ENCODE data around the gene CDH6.
"Not testable (repeated sequence)": the region's sequence is repeated elsewhere in the genome, so short reads cannot be mapped to it uniquely, and the experiment has no call there.

Gene CDH6

GRCh38 chr5:31361234-31361633, 167.7 kb downstream of the CDH6 start:
- no peak overlapping the region for H3K27ac ChIP-seq (ENCODE audit: low read depth, low read length)
- no peak overlapping the region for H3K4me3 ChIP-seq (ENCODE audit: low read length)
- no peaks in the 10 kb centered on the region for H3K79me1 ChIP-seq (ENCODE audit: low read length)
- no peak overlapping the region for H2BK120ac ChIP-seq (ENCODE audit: low read depth, low read length)
- no peak overlapping the region for H2AK5ac ChIP-seq (ENCODE audit: low read length)
- DNase-seq, result no peak
- H3K79me2 ChIP-seq (ENCODE audit: control insufficient read depth, insufficient read depth, low read length), result no peaks in the 10 kb centered on the region
- H2BK5ac ChIP-seq (ENCODE audit: low read length), result no peak overlapping the region
- H3K4ac ChIP-seq (ENCODE audit: low read depth, low read length), result no peak overlapping the region
- no peak overlapping the region for H3K56ac ChIP-seq (ENCODE audit: low read length)
- H3K36me3 ChIP-seq (ENCODE audit: control insufficient read depth, insufficient read depth, low read length), result no peaks in the 10 kb centered on the region
- H3K23ac ChIP-seq (ENCODE audit: low read length), result no peak overlapping the region
- no peak overlapping the region for H3K9ac ChIP-seq (ENCODE audit: low read length)
- no peak overlapping the region for H4K5ac ChIP-seq (ENCODE audit: low read length)
- no peak overlapping the region for H3K4me2 ChIP-seq (ENCODE audit: low read length)
- no peaks in the 10 kb centered on the region for H3K27me3 ChIP-seq (ENCODE audit: insufficient read depth, low read length, poor library complexity)
- no peak overlapping the region for H3K18ac ChIP-seq (ENCODE audit: low read length)
- H4K8ac ChIP-seq (ENCODE audit: low read depth, low read length), result no peak overlapping the region
- no peaks in the 10 kb centered on the region for H3K4me1 ChIP-seq (ENCODE audit: control insufficient read depth, low read depth, low read length)
- no peak overlapping the region for H2BK15ac ChIP-seq (replicated peaks; ENCODE audit: low read depth)
- WGBS (ENCODE audit: extremely low coverage, insufficient coverage, low lambda C conversion rate), result no CpG with 5 or more reads among the region's 1 CpG

DNA sequence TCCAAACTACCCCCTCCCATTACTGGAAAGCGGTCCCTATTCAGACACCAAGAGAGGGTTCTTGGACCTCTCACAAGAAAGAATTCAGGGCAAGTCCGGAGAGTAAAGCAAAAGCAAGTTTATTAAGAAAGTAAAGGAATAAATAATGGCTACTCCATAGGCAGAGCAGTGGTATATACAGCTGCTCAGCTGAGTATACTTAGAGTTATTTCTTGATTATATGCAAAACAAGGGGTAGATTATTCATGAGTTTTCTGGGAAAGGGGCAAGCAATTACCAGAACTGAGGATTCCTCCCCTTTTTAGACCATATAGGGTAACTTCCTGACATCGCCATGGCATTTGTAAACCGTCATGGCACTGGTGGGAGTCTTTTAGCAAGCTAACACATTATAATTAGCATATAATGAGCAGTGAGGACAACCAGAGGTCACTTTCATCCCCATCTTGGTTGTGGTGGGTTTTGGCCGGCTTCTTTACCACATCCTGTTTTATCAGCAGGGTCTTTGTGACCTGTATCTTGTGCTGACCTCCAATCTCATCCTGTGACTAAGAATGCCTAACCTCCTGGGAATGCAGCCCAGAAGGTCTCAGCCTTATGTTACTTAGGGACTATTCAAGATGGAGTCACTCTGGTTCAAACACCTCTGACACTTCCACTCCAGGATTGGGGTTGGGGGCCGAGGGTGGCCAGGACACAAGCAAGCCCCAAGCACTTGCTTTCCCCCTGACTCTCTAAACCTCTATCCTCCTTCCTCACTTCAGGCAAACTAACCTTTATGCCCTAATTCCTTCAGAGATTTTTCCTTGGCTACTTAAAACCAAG, 168.4 kb downstream of the CDH6 start:
- not testable (repeated sequence) for H3K27ac ChIP-seq (ENCODE audit: low read depth, low read length); H2AK5ac ChIP-seq (ENCODE audit: low read length); H4K8ac ChIP-seq (ENCODE audit: low read depth, low read length); H3K23ac ChIP-seq (ENCODE audit: low read length); H2BK5ac ChIP-seq (ENCODE audit: low read length); H3K4me3 ChIP-seq (ENCODE audit: low read length); H2BK120ac ChIP-seq (ENCODE audit: low read depth, low read length); H3K79me2 ChIP-seq (ENCODE audit: control insufficient read depth, insufficient read depth, low read length); H3K4me1 ChIP-seq (ENCODE audit: control insufficient read depth, low read depth, low read length); H2BK15ac ChIP-seq (replicated peaks; ENCODE audit: low read depth); H3K4ac ChIP-seq (ENCODE audit: low read depth, low read length); H3K27me3 ChIP-seq (ENCODE audit: insufficient read depth, low read length, poor library complexity); H3K9ac ChIP-seq (ENCODE audit: low read length); H3K36me3 ChIP-seq (ENCODE audit: control insufficient read depth, insufficient read depth, low read length); H3K4me2 ChIP-seq (ENCODE audit: low read length); H3K56ac ChIP-seq (ENCODE audit: low read length); H3K79me1 ChIP-seq (ENCODE audit: low read length); H3K18ac ChIP-seq (ENCODE audit: low read length); H4K5ac ChIP-seq (ENCODE audit: low read length)
- peak; percentile 55 for DNase-seq
- WGBS (ENCODE audit: extremely low coverage, insufficient coverage, low lambda C conversion rate), result no CpG with 5 or more reads among the region's 6 CpGs

- Histone ChIP-seq H4K5ac (ENCODE audit: low read length) (no peak overlapping the region), H3K56ac (ENCODE audit: low read length) (no peak overlapping the region), H3K9ac (ENCODE audit: low read length) (no peak overlapping the region), H3K18ac (ENCODE audit: low read length) (no peak overlapping the region), H3K4me1 (ENCODE audit: control insufficient read depth, low read depth, low read length) (no peaks in the 10 kb centered on the region), H3K4me2 (ENCODE audit: low read length) (no peak overlapping the region), H4K8ac (ENCODE audit: low read depth, low read length) (no peak overlapping the region), H3K4me3 (ENCODE audit: low read length) (no peak overlapping the region), H2BK120ac (ENCODE audit: low read depth, low read length) (no peak overlapping the region), H3K27ac (ENCODE audit: low read depth, low read length) (no peak overlapping the region), H2BK5ac (ENCODE audit: low read length) (no peak overlapping the region), H3K27me3 (ENCODE audit: insufficient read depth, low read length, poor library complexity) (no peaks in the 10 kb centered on the region), H2BK15ac (replicated peaks; ENCODE audit: low read depth) (no peak overlapping the region), H2AK5ac (ENCODE audit: low read length) (no peak overlapping the region), H3K23ac (ENCODE audit: low read length) (no peak overlapping the region), H3K79me1 (ENCODE audit: low read length) (no peaks in the 10 kb centered on the region), H3K4ac (ENCODE audit: low read depth, low read length) (no peak overlapping the region), H3K36me3 (ENCODE audit: control insufficient read depth, insufficient read depth, low read length) (no peaks in the 10 kb centered on the region), H3K79me2 (ENCODE audit: control insufficient read depth, insufficient read depth, low read length) (no peaks in the 10 kb centered on the region)
- no peak for DNase-seq
- no CpG with 5 or more reads among the region's 1 CpG for WGBS (ENCODE audit: extremely low coverage, insufficient coverage, low lambda C conversion rate)
Measured at GRCh38 chr5:31362529-31362900, 169.0 kb downstream of the CDH6 start.

GRCh38 chr5:31362931-31363568, 169.6 kb downstream of the CDH6 start:
- no peak overlapping the region for H3K9ac ChIP-seq (ENCODE audit: low read length)
- DNase-seq, result no peak
- H3K79me2 ChIP-seq (ENCODE audit: control insufficient read depth, insufficient read depth, low read length), result no peaks in the 10 kb centered on the region
- no peak overlapping the region for H3K18ac ChIP-seq (ENCODE audit: low read length)
- no peak overlapping the region for H2BK120ac ChIP-seq (ENCODE audit: low read depth, low read length)
- H2BK15ac ChIP-seq (replicated peaks; ENCODE audit: low read depth), result no peak overlapping the region
- H2BK5ac ChIP-seq (ENCODE audit: low read length), result no peak overlapping the region
- H3K4me1 ChIP-seq (ENCODE audit: control insufficient read depth, low read depth, low read length), result no peaks in the 10 kb centered on the region
- H3K36me3 ChIP-seq (ENCODE audit: control insufficient read depth, insufficient read depth, low read length), result no peaks in the 10 kb centered on the region
- WGBS (ENCODE audit: extremely low coverage, insufficient coverage, low lambda C conversion rate), result no CpG with 5 or more reads among the region's 3 CpGs
- H3K27me3 ChIP-seq (ENCODE audit: insufficient read depth, low read length, poor library complexity), result no peaks in the 10 kb centered on the region
- no peak overlapping the region for H3K56ac ChIP-seq (ENCODE audit: low read length)
- H3K4ac ChIP-seq (ENCODE audit: low read depth, low read length), result no peak overlapping the region
- no peak overlapping the region for H4K8ac ChIP-seq (ENCODE audit: low read depth, low read length)
- H4K5ac ChIP-seq (ENCODE audit: low read length), result no peak overlapping the region
- no peak overlapping the region for H2AK5ac ChIP-seq (ENCODE audit: low read length)
- H3K79me1 ChIP-seq (ENCODE audit: low read length), result no peaks in the 10 kb centered on the region
- H3K4me3 ChIP-seq (ENCODE audit: low read length), result no peak overlapping the region
- H3K27ac ChIP-seq (ENCODE audit: low read depth, low read length), result no peak overlapping the region
- no peak overlapping the region for H3K4me2 ChIP-seq (ENCODE audit: low read length)
- H3K23ac ChIP-seq (ENCODE audit: low read length), result no peak overlapping the region

GRCh38 chr5:31364881-31365636, 171.6 kb downstream of the CDH6 start:
- H3K9ac ChIP-seq (ENCODE audit: low read length), result no peak overlapping the region
- H4K5ac ChIP-seq (ENCODE audit: low read length), result no peak overlapping the region
- H3K36me3 ChIP-seq (ENCODE audit: control insufficient read depth, insufficient read depth, low read length), result no peaks in the 10 kb centered on the region
- no peak overlapping the region for H3K4ac ChIP-seq (ENCODE audit: low read depth, low read length)
- H3K4me1 ChIP-seq (ENCODE audit: control insufficient read depth, low read depth, low read length), result no peaks in the 10 kb centered on the region
- no peak for DNase-seq
- no peak overlapping the region for H3K56ac ChIP-seq (ENCODE audit: low read length)
- H3K27ac ChIP-seq (ENCODE audit: low read depth, low read length), result no peak overlapping the region
- H3K79me1 ChIP-seq (ENCODE audit: low read length), result no peaks in the 10 kb centered on the region
- no peak overlapping the region for H2AK5ac ChIP-seq (ENCODE audit: low read length)
- no peak overlapping the region for H3K4me2 ChIP-seq (ENCODE audit: low read length)
- H2BK120ac ChIP-seq (ENCODE audit: low read depth, low read length), result no peak overlapping the region
- no peaks in the 10 kb centered on the region for H3K27me3 ChIP-seq (ENCODE audit: insufficient read depth, low read length, poor library complexity)
- no peaks in the 10 kb centered on the region for H3K79me2 ChIP-seq (ENCODE audit: control insufficient read depth, insufficient read depth, low read length)
- no peak overlapping the region for H3K23ac ChIP-seq (ENCODE audit: low read length)
- H3K4me3 ChIP-seq (ENCODE audit: low read length), result no peak overlapping the region
- no peak overlapping the region for H2BK15ac ChIP-seq (replicated peaks; ENCODE audit: low read depth)
- H2BK5ac ChIP-seq (ENCODE audit: low read length), result no peak overlapping the region
- WGBS (ENCODE audit: extremely low coverage, insufficient coverage, low lambda C conversion rate), result no CpG with 5 or more reads among the region's 2 CpGs
- no peak overlapping the region for H3K18ac ChIP-seq (ENCODE audit: low read length)
- no peak overlapping the region for H4K8ac ChIP-seq (ENCODE audit: low read depth, low read length)

Data from mesendoderm (in vitro differentiated cells).